ENCODE data around the gene CNTN2.

DNA sequence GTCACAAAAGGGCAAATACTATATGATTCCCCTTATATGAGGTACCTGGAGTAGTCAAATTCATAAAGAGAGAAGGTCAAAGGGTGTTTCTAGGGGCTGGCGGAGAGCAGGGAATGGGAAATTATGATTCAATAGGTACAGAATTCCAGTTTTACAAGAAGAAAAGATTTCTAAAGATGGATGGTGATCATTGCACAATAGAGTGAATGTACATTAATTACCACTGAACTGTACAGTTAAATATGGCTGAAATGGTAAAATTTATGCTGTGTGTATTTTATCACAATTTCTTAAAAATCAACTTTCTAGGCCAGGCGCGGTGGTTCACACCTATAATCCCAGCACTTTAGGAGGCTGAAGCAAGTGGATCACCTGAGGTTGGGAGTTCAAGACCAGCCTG is 59.4 kb downstream of the CNTN2 start:
- TF ChIP-seq POLR2A (IDR thresholded peaks at IDR 0.05): no peak
- TF ChIP-seq CTCF (IDR thresholded peaks at IDR 0.05): no peak
- TF ChIP-seq POLR2AphosphoS5 (IDR thresholded peaks at IDR 0.05): no peak

All from prostate gland (tissue), 2 donors.